AG04450 (cell line): Measurements from ENCODE around the gene RASSF3. TPM values are rescaled to one million over a fixed set of nuclear protein-coding genes. Genes with fewer than 3 reads are reported as not detected.

Experiments
- CTCF ChIA-PET: fragments of 300-600, 350-600 bp; formaldehyde crosslinking; extraction: SDS; loops from one replicate; lab custom pipeline; 2022; ENCODE audit warnings: antibody characterized with exemption, inconsistent platforms; lab: Charles Lee
- POLR2A ChIA-PET: fragments of 350-600 bp; formaldehyde crosslinking; extraction: SDS; loops from one replicate; lab custom pipeline; 2021; ENCODE audit warnings: antibody characterized with exemption, inconsistent platforms; lab: Yijun Ruan, JAX
- DNase-seq: peaks from one replicate; pipeline ENCODE4 v3.0.0-alpha.2; 2011; ENCODE audit warnings: low read depth, low spot score
- H3K27ac ChIP-seq: one replicate; pipeline ENCODE4 v1.5.1; 2012; ENCODE audit warnings: low read depth, low read length, control low read depth
- H3K27me3 ChIP-seq: one replicate; pipeline ENCODE4 v1.6.0; 2012; ENCODE audit warnings: low read length; ENCODE audit not compliant: control insufficient read depth, insufficient read depth
- H3K4me3 ChIP-seq: 2 replicates; pipeline ENCODE4 v1.5.1; 2011; ENCODE audit warnings: mild to moderate bottlenecking, low read depth, low read length, control low read depth
- H3K9me3 ChIP-seq: 2 replicates; pipeline ENCODE4 v1.5.1; 2012; ENCODE audit warnings: low read length; ENCODE audit not compliant: control insufficient read depth, insufficient read depth
- polyA plus RNA-seq: library from polyadenylated mRNA; depleted of rRNA; stranded (reverse); fragments of >200 nt; gene quantifications from 2 replicates; pipeline ENCODE4 v1.2.3, GENCODE V29; 2011
- TF ChIP-seq, protein P1 (sequence below): IDR thresholded peaks from 2 replicates; pipeline ENCODE4 v1.5.1; 2011; ENCODE audit warnings: low read depth, low read length, control low read depth, inconsistent platforms

RASSF3 gene
- polyA plus RNA-seq, 1 experiment = 46.7 TPM

DNA sequence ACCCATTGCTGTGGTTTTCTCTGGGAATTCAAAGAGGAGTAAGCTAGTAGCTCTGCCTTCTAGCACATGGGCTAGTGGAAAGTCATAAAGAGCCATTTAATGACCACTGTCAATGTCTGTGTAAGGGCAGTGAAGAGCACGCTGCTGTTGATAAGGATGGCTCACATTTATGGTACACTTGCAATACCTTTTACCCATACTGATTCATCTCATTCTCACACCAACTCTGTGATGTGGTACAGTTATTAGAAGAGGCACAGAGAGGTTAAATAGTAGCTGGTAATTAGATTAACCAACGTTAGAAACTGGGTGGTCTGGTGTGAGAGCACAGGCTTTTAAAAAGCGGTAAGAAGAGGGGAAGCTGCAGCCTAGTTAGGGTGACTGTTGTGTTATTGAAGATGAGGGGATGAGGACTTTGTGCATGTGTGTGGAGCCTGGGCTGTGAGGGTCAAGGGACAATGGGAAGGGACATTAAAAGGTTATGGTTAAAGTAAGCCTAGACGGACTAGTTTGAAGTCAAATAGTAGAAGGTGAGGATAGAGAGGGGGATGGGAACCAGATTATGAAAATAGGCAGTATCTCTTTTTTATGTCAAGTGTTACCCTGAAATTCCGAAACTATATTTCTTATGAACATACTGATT is 25.2 kb downstream of the RASSF3 start:
- no peak overlapping the region for H3K4me3 ChIP-seq
- peaks cover 7% of the 10 kb centered on the region for H3K9me3 ChIP-seq
- ChIA-PET POLR2A (interaction anchor here (0.7 kb wide), 1 partner anchor 84 kb away, joined by 5 read pairs; no protein-coding TSS in a partner anchor), CTCF (no interaction called here)
- no peak for DNase-seq
- TF ChIP-seq, protein P1, sequence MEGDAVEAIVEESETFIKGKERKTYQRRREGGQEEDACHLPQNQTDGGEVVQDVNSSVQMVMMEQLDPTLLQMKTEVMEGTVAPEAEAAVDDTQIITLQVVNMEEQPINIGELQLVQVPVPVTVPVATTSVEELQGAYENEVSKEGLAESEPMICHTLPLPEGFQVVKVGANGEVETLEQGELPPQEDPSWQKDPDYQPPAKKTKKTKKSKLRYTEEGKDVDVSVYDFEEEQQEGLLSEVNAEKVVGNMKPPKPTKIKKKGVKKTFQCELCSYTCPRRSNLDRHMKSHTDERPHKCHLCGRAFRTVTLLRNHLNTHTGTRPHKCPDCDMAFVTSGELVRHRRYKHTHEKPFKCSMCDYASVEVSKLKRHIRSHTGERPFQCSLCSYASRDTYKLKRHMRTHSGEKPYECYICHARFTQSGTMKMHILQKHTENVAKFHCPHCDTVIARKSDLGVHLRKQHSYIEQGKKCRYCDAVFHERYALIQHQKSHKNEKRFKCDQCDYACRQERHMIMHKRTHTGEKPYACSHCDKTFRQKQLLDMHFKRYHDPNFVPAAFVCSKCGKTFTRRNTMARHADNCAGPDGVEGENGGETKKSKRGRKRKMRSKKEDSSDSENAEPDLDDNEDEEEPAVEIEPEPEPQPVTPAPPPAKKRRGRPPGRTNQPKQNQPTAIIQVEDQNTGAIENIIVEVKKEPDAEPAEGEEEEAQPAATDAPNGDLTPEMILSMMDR = no peak
- H3K27me3 ChIP-seq = no peaks in the 10 kb centered on the region
- no peak overlapping the region for H3K27ac ChIP-seq

DNA sequence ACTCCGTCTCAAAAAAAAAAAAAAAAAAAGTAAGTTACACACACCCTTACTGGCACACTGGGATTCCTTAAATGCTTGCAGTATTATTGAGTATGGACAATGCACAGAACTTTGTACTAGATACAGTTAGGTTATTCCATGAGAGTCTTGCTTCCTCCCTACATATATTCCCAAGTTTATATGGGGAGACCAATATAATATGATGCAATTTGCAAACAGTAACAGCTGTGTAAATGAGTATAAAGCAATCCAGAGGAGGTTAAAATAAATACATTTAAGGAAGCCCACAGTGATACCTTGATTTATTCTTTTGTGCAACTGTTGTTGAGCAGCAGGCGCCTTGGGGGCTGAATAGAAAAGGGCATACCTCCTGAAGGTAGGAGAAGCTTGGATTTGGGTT is 26.6 kb downstream of the RASSF3 start:
- ChIA-PET CTCF (interaction anchor here (0.9 kb wide), 1 partner anchor 87 kb away, joined by 5 read pairs; no protein-coding TSS in a partner anchor), POLR2A (no interaction called here)
- Histone ChIP-seq H3K27me3 (no peaks in the 10 kb centered on the region), H3K4me3 (no peak overlapping the region), H3K27ac (no peak overlapping the region), H3K9me3 (peaks cover 7% of the 10 kb centered on the region)
- no peak for DNase-seq
- TF ChIP-seq, protein P1 = no peak

DNA sequence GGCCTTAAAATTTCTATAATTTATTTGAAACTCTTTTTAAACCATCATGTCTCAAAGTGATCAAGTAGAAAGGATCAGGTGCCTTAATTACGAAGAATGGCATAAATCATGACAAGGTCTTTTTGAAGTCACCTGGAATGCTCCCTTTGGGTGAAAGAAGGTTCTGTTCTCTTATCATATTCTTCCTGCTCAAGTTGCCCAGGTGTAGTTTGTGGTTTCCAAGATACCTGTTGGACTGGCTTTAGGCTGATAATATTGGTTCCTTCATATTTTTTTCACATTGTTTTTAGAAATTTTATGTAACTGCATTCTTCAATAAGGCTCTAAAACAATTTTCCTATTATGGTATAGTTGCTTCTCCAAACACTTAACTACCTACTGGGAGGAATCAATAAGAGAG is 29.2 kb downstream of the RASSF3 start:
- H3K27me3 ChIP-seq = no peaks in the 10 kb centered on the region
- ChIA-PET CTCF (no interaction called here), POLR2A (no interaction called here)
- DNase-seq = no peak
- no peak overlapping the region for H3K27ac ChIP-seq
- H3K4me3 ChIP-seq = no peak overlapping the region
- TF ChIP-seq, protein P1 = no peak
- no peaks in the 10 kb centered on the region for H3K9me3 ChIP-seq

DNA sequence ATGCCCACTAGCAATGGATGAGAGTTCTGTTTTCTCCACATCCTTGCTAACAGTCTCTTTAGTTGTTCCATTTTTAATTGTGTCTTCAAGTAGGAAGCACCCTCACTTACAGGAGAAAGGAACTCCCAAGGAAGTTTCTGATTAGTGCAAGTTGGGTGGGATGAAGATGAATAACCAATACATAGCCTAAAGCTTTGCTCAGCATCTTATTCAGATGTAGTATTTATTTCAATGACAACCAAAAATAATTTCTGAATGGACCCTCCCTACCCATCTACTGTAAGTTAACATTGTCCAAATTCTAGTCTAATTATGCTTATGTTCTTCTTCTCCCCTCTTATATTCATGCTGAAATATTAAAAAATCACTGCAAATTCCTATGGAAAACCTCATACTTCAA is 36.0 kb downstream of the RASSF3 start:
- no peak overlapping the region for H3K4me3 ChIP-seq
- TF ChIP-seq, protein P1 = no peak
- ChIA-PET CTCF (interaction anchor here (1.1 kb wide), 1 partner anchor 52 kb away, joined by 4 read pairs; no protein-coding TSS in a partner anchor), POLR2A (no interaction called here)
- no peak overlapping the region for H3K27ac ChIP-seq
- DNase-seq = no peak
- H3K9me3 ChIP-seq = no peaks in the 10 kb centered on the region
- no peaks in the 10 kb centered on the region for H3K27me3 ChIP-seq

DNA sequence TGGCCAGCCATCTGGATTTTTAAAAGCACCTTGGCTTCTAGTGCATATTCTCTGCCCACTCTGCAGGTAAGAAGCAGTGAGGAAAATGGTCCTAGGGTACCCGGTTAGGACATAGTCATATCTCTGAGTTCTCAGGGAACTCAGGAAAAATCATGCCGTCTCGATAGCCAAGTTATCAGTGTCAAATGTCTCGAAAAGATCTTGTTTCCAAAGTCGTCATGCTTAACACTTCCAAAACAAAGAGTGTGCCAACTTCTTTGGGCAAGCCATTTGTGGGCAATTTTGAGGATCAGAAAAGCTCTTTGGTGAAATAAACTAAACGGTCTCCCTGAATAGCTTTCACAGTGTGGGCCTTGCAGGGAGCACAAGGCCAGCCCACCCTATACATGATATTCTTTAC is 39.2 kb downstream of the RASSF3 start:
- TF ChIP-seq, protein P1 = no peak
- CTCF ChIA-PET = no interaction called here
- Histone ChIP-seq H3K9me3 (no peaks in the 10 kb centered on the region), H3K27me3 (no peaks in the 10 kb centered on the region), H3K27ac (no peak overlapping the region), H3K4me3 (no peak overlapping the region)
- no peak for DNase-seq
- POLR2A ChIA-PET = interaction anchor here (0.7 kb wide), 1 partner anchor 85 kb away, joined by 3 read pairs; no protein-coding TSS in a partner anchor
